Activated CD4-positive, CD25-positive, alpha-beta regulatory T cell (primary cell): ENCODE results near the gene SCN9A.
"Not testable (repeated sequence)": the region's sequence is repeated elsewhere in the genome, so short reads cannot be mapped to it uniquely, and the experiment has no call there.

ENCODE experiments used
- DNase-seq, 4 experiments: peaks; one replicate each; lab custom pipeline; 2025; lab: John Stamatoyannopoulos, UW

SCN9A gene

GRCh38 chr2:166334805-166335204 is 40.9 kb downstream of the SCN9A start:
- DNase-seq: no peak

- no peak for DNase-seq
These were observed 41.9 kb downstream of the SCN9A start for GRCh38 chr2:166333801-166334200.

DNA sequence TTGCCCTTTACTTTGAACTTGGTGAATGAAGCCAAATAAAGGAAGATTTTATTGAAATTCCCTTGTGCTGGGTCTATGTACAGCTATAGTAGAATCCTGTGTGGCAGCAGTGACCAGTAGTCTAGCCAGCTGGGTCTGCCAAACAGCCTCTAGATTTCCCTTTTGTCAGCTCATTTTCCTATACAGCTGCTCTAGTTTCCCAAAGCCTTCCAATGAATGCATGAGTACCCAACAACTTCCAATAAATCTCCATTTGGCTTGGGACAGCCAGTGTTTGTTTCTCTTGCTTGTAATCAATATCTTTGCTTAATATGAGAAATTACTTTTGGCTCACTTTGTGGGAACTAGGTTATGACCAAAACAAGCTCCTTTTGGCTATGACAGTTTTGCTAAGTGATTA is 43.6 kb downstream of the SCN9A start:
- no peak for DNase-seq

DNA sequence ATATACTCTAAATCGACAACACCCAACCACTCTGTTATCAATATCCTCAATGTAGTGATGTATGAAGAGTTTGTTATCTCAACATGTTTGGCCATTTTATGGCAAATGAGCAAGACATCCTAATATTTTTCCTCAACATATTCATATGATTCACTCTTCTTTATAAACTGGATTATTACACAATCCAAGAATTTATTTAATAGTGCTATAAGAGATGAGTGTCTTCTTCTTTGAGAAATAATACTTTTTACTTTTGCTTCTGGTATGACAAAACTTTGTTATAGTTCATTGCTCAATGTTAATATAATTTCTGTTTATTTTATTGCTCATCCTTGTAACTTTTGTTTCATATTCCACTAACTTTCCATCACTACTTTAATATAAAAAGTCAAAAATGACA is 44.3 kb downstream of the SCN9A start:
- DNase-seq: no peak

DNA sequence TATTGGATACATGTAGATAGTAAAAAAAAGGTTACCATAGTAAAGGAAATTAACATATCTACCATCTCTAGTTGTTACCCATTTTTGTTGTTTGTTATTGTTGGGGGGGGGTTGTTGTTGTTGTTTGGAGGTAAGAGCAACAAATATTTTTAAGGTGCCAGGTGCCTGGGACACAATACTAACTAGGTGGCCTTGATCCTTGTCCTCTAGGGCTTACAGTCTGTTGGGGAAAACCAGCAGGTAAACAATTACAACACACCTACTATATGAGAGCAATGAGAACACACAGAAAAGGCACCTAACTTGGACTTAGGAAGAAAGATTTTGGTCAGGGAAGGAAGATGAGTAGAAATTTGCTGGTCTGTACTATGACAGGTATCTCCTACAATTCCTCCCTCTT is 46.3 kb downstream of the SCN9A start:
- DNase-seq: no peak

- no peak for DNase-seq
These were observed 47.6 kb downstream of the SCN9A start for GRCh38 chr2:166328147-166328546.

- DNase-seq: no peak
These were observed 54.7 kb downstream of the SCN9A start for GRCh38 chr2:166321076-166321475.

DNA sequence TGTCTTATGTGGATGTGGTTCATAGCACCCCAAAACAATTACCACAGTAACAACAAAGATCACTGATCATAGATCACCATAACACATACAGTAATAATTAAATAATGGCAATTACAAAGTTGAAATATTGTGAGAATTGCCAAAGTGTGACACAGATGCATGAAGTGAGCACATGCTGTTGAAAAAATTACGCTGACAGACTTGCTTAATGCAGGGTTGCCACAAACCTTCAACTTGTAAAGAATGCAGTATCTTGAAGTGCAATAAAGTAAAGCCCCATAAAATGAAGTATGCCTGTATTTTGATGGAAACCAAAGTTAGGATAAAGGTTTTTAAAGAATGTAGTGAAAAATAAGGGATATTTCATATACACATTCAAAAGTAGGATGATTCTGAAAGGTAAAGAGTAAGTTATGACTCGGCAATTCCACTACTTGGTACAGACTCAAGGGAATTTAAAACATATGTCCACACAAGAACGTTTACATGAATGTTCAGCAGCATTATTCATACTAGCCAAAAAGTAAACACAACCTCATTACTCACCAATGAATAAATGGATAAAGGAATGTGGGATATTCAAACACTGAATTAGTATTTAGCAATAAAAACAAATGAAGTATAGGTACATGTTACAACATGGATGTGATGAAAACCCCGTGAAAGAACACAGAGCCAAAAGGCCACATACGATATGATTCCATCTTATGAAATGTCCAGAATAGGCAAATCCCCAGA is 61.6 kb downstream of the SCN9A start:
- DNase-seq: no peak

DNA sequence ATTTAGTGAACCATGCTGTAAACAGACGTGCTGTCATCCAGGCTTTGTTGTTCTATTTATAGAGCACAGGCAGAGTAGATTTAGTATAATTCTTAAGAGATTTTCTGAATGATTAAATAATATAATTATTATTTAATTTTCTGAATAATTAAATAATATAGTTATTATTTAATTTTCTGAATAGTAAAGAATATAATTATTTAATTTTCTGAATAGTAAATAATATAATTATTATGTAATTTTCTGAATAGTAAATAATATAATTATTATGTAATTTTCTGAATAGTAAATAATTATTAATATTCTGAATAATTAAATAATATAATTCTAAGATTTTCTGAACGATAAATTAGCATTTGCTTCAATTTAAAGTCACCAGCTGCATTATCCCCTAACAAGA is 62.9 kb downstream of the SCN9A start:
- DNase-seq: not testable (repeated sequence)

- no peak for DNase-seq
These were observed 68.4 kb downstream of the SCN9A start for GRCh38 chr2:166307326-166307725.

DNA sequence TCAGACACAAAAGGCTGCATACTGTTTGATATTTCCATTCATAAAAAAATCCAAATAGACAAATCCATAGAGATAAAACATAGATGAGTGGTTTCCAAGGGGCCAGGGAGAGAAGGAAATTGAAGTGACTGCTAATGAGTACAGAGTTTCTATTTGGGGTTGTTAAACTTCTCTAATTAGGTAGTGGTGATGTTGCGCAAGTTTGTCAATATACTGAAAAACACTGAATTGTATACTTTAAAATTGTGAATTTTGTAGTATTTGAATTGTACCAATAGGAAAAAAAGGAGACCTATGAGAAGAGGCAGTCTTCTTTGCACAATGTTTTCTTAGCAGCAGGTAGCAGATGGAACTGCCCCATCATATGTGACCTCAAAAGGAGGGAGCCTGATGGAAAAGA is 71.1 kb downstream of the SCN9A start:
- no peak for DNase-seq

GRCh38 chr2:166302036-166302435 is 73.7 kb downstream of the SCN9A start:
- DNase-seq: no peak

- DNase-seq: no peak
These were observed 77.8 kb downstream of the SCN9A start for GRCh38 chr2:166297951-166298350.

- DNase-seq: no peak
These were observed 81.8 kb downstream of the SCN9A start for GRCh38 chr2:166293984-166294383.

DNA sequence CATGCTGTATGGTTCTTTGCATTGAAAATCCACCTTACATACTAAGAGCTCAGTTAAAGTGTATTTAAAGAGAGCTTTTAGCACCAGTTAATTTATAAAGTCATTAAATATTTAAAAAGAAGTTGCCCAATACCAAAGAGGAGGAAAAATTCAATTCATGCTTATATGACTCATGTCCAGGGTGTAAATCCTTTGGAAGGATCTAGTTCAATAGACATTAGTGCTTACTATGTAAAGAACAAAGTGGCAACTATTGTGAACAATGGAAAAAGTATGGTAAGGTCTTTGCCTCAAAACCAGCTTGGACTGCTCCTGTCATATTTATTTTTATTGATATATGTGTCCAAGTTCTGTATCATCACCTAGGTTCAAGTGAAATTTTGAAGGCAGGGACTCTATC is 90.5 kb downstream of the SCN9A start:
- no peak for DNase-seq

- DNase-seq: no peak
These were observed 91.4 kb downstream of the SCN9A start for GRCh38 chr2:166284359-166284758.

GRCh38 chr2:166282154-166282553 is 93.6 kb downstream of the SCN9A start:
- DNase-seq: no peak

GRCh38 chr2:166278856-166279255 is 96.9 kb downstream of the SCN9A start:
- DNase-seq: no peak

DNA sequence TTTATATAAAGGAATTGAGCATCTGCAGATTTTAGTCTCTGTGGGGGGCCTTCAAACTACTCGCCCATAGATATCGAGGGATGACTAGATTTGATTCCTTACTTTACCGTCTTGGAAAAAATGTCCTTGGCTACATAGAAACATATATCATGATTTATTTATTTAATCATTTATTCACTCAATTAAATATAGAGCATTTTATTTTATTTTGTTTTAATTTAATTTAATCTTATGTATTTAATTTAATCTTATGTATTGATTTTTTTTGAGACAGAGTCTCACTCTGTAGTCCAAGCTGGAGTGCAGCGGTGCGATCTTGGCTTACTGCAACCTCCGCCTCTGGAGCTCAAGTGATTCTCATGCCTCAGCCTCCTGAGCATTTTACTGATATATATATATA is 105.4 kb downstream of the SCN9A start:
- DNase-seq: no peak

DNA sequence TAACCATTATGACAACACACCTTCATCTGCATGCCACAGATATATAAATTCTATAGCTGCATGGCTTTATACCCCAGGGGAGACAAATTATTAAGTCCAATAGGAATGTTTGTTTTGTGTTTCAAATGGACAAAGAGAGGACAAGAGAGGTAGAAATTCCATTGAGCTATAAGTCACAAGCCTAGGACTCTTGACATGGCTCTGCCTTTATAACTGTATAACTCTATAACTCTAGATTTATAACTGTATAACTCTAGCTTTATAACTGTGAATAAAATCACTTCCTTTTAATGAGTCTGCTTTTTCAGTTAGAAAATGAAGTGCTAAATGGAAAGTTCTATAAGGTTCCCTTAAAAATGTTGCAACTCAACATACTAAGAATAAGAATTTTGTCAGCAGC is 106.4 kb downstream of the SCN9A start:
- DNase-seq: no peak

GRCh38 chr2:166257859-166258258 is 117.9 kb downstream of the SCN9A start:
- no peak for DNase-seq

- DNase-seq: no peak
These were observed 118.8 kb downstream of the SCN9A start for GRCh38 chr2:166256896-166257295.

DNA sequence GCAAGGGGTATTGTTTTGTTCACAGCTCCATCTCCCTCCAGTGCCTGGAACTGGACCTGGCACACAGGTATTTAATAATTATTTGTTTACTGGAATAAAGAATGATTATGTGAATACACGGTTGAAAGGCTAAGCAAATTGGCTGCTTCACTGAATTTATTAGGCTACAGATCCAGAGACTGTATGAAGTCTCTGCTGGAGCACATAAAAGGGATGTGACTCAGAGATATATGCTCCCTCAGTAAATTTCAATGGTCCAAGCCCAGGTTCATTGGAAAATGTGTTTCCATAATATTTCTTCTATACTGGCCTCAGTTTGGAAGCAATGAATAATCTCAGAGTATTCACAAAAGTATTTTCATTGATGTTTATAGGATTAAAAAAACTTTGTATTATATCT is 126.4 kb downstream of the SCN9A start:
- no peak for DNase-seq

- DNase-seq: no peak
These were observed 128.8 kb downstream of the SCN9A start for GRCh38 chr2:166246901-166247300.
